Uterus (tissue), 4 donors: Measurements from ENCODE around the gene SNX5. TPM values are rescaled to one million over a fixed set of nuclear protein-coding genes. Genes with fewer than 3 reads are reported as not detected.
A peak's percentile ranks its signal among the peaks of the same experiment; 100 is the strongest.

Source experiments
- DNase-seq, 2 donors: peaks; one replicate each; pipeline ENCODE4 v3.0.0-alpha.2; 2019 to 2020
- H3K27ac ChIP-seq, 2 donors: fragments of 200-600 bp; sonication (generic); 1 replicate in 1 of 2; 2 replicates in 1 of 2; pipeline ENCODE4 v1.5.1; 2016 to 2018
- H3K27me3 ChIP-seq, 2 donors: fragments of 200-600 bp; sonication (generic); one replicate each; pipeline ENCODE4 v1.5.1; 2018 to 2019; ENCODE audit warnings: control low read depth in 1 of 2
- H3K36me3 ChIP-seq, 2 donors: fragments of 200-600 bp; sonication (generic); one replicate each; pipeline ENCODE4 v1.5.1; 2019; ENCODE audit warnings: control low read depth in 1 of 2
- H3K4me1 ChIP-seq, 2 donors: fragments of 200-600 bp; sonication (generic); one replicate each; pipeline ENCODE4 v1.5.1; 2018 to 2019; ENCODE audit warnings: control low read depth in 1 of 2
- H3K4me3 ChIP-seq, 2 donors: fragments of 200-600 bp; sonication (generic); 1 replicate in 1 of 2; 2 replicates in 1 of 2; pipeline ENCODE4 v1.5.1; 2018 to 2019; ENCODE audit warnings: mild to moderate bottlenecking in 1 of 2
- H3K9me3 ChIP-seq, 2 donors: fragments of 200-600 bp; sonication (generic); one replicate each; pipeline ENCODE4 v1.5.1; 2019; ENCODE audit warnings: control low read depth in 1 of 2
- CTCF ChIP-seq, 4 experiments: fragments of 200-600 bp in 2 of 4; fragments of 450-650 bp in 2 of 4; sonication (generic) in 2 of 4; IDR thresholded peaks; one replicate each; pipeline ENCODE4 v1.5.1; 2016 to 2019; ENCODE audit warnings: antibody characterized with exemption in 4 of 4, mild to moderate bottlenecking in 2 of 4, moderate library complexity in 1 of 4
- POLR2A ChIP-seq, 2 donors: fragments of 450-650 bp; IDR thresholded peaks; one replicate each; pipeline ENCODE4 v1.6.1; 2016; ENCODE audit warnings: antibody characterized with exemption in 2 of 2, mild to moderate bottlenecking in 1 of 2, moderate library complexity in 1 of 2
- intact Hi-C: fragments of 100-400 bp; cut with DNase I; formaldehyde crosslinking; loops from one replicate; pipeline ENCODE4 v1.15.1; 2023; ENCODE audit warnings: low total_unique reads
- total RNA-seq, 4 donors: library from RNA; depleted of rRNA in 3 of 4; stranded (reverse); fragments of >200 nt in 3 of 4; gene quantifications; one replicate each; pipeline versions ENCODE4 v1.1.0 to v1.2.4, GENCODE V29; 2014 to 2023
- donor health status: DM: yes; HTN: yes; CAD: no.

SNX5 gene
- total RNA-seq, 4 donors from 2014 or later, result 71.2 to 207 (median 110) TPM

GRCh38 chr20:17932396-17932795, 36.2 kb downstream of the SNX5 start:
- DNase-seq, result no peak
- intact Hi-C loops, result no loop called here

GRCh38 chr20:17931513-17931912, 37.1 kb downstream of the SNX5 start:
- H3K36me3 ChIP-seq, result no peaks in the 10 kb centered on the region
- H3K27me3 ChIP-seq, result no peaks in the 10 kb centered on the region
- peaks cover 0 to 2% of the 10 kb centered on the region in 2 donors for H3K4me1 ChIP-seq
- H3K27ac ChIP-seq, result no peak overlapping the region
- no peak for DNase-seq
- TF ChIP-seq CTCF (IDR thresholded peaks at IDR 0.05), result no peak
- TF ChIP-seq POLR2A (IDR thresholded peaks at IDR 0.05), result no peak
- intact Hi-C loops, result no loop called here
- H3K4me3 ChIP-seq, result no peak overlapping the region
- no peaks in the 10 kb centered on the region for H3K9me3 ChIP-seq

More at GRCh38 chr20:17932396-17932795, 36.2 kb downstream of the SNX5 start:
- Histone ChIP-seq H3K27me3 (no peaks in the 10 kb centered on the region), H3K27ac (no peak overlapping the region), H3K4me3 (no peak overlapping the region), H3K9me3 (no peaks in the 10 kb centered on the region), H3K36me3 (no peaks in the 10 kb centered on the region), H3K4me1 (peaks cover 0 to 5% of the 10 kb centered on the region in 2 donors)
- TF ChIP-seq CTCF (IDR thresholded peaks at IDR 0.05), result no peak
- no peak for TF ChIP-seq POLR2A (IDR thresholded peaks at IDR 0.05)

- DNase-seq, result no peak
- H3K27me3 ChIP-seq, result no peaks in the 10 kb centered on the region
- no peak overlapping the region for H3K4me3 ChIP-seq
- peak overlapping the region in 1 of 2 donors; percentile 36 for H3K27ac ChIP-seq
- no peaks in the 10 kb centered on the region for H3K4me1 ChIP-seq
- TF ChIP-seq CTCF (IDR thresholded peaks at IDR 0.05) (no peak), POLR2A (IDR thresholded peaks at IDR 0.05) (no peak)
- intact Hi-C loops, result no loop called here
- no peaks in the 10 kb centered on the region for H3K36me3 ChIP-seq
- no peaks in the 10 kb centered on the region for H3K9me3 ChIP-seq
These were observed 39.8 kb downstream of the SNX5 start for GRCh38 chr20:17928633-17929311.

GRCh38 chr20:17928211-17928611, 40.4 kb downstream of the SNX5 start:
- intact Hi-C loops, result no loop called here
- peak overlapping the region in 1 of 2 donors; percentile 36 for H3K27ac ChIP-seq
- H3K4me3 ChIP-seq, result no peak overlapping the region
- TF ChIP-seq CTCF (IDR thresholded peaks at IDR 0.05) (no peak), POLR2A (IDR thresholded peaks at IDR 0.05) (no peak)
- H3K4me1 ChIP-seq, result no peaks in the 10 kb centered on the region
- H3K9me3 ChIP-seq, result no peaks in the 10 kb centered on the region
- H3K36me3 ChIP-seq, result no peaks in the 10 kb centered on the region
- H3K27me3 ChIP-seq, result no peaks in the 10 kb centered on the region
- peak in 1 of 2 donors; percentile 63 for DNase-seq

GRCh38 chr20:17925940-17926300, 42.7 kb downstream of the SNX5 start:
- Histone ChIP-seq H3K36me3 (no peaks in the 10 kb centered on the region), H3K4me1 (no peaks in the 10 kb centered on the region), H3K9me3 (no peaks in the 10 kb centered on the region), H3K27ac (no peak overlapping the region), H3K27me3 (no peaks in the 10 kb centered on the region), H3K4me3 (no peak overlapping the region)
- DNase-seq, result no peak
- intact Hi-C loops, result no loop called here
- no peak for TF ChIP-seq CTCF (IDR thresholded peaks at IDR 0.05)
